ENCODE results near the gene ACSS1. TPM values are rescaled to one million over a fixed set of nuclear protein-coding genes. Genes with fewer than 3 reads are reported as not detected.
A peak's percentile ranks its signal among the peaks of the same experiment; 100 is the strongest.

ACSS1 gene
- total and polyA plus RNA-seq, 2 of the 8 experiments (the other 6 are each of a cell fraction or from before 2014, with no cell fraction given): 2.6 to 3.4 TPM

- TF ChIP-seq RAD21 (IDR thresholded peaks at IDR 0.05 in 1 of 2, conservative IDR thresholded peaks at IDR 0.05 in 1 of 2; ENCODE audit: low read depth in 2 of 2, low read length in 2 of 2): peak in 1 of 2 experiments; percentile 27; a peak in 2 of 4 replicates
- no peak for TF ChIP-seq POLR2AphosphoS5 (IDR thresholded peaks at IDR 0.05; ENCODE audit: low read depth, low read length)
Observed at GRCh38 chr20:25076731-25077609, 19.0 kb upstream of the ACSS1 start (continued).
